ENCODE measurements around the gene VSIG10L2.

DNA sequence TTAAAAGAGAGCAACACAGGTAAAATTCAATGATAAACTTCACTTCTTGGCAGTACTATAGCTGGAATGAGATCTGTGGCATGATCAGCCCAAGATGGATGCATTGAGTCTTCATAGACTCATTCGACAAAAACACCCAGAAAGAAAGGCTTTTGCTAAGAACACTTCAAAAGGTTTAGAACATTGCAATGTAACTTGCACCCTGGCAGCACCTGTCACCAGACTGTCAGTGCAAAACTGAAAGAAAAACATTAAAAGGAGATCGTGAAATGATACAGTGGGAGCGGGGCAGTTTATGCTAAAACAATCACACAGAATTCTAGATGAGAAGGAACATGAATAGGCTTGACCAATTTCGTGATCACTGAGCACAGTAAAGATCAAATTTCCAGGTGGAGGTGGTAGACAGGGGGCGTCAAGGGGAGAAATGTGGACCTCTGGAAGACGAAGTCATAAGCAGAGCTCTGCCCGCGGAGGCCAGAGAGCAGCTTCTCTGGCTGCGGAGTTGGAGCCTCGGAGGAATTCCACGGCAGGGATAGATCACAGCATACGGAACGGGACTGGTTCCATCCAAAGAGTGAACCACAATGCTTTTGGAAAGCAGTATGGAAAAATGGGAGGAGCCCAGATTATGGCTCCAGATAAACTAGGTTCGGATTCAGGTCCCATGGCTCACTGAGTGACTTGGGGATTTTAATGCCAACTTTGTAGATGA, 11.9 kb downstream of the VSIG10L2 start:
- TF ChIP-seq, protein P1, sequence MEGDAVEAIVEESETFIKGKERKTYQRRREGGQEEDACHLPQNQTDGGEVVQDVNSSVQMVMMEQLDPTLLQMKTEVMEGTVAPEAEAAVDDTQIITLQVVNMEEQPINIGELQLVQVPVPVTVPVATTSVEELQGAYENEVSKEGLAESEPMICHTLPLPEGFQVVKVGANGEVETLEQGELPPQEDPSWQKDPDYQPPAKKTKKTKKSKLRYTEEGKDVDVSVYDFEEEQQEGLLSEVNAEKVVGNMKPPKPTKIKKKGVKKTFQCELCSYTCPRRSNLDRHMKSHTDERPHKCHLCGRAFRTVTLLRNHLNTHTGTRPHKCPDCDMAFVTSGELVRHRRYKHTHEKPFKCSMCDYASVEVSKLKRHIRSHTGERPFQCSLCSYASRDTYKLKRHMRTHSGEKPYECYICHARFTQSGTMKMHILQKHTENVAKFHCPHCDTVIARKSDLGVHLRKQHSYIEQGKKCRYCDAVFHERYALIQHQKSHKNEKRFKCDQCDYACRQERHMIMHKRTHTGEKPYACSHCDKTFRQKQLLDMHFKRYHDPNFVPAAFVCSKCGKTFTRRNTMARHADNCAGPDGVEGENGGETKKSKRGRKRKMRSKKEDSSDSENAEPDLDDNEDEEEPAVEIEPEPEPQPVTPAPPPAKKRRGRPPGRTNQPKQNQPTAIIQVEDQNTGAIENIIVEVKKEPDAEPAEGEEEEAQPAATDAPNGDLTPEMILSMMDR (IDR thresholded peaks at IDR 0.05), result no peak
- no peak for TF ChIP-seq ZFX (IDR thresholded peaks at IDR 0.05; ENCODE audit: borderline replicate concordance)

Data from 22Rv1 (cell line).